GM21367 (cell line): ENCODE measurements around the gene IGF2.

ENCODE experiments used
- ATAC-seq: cut with Tn5 transposase; IDR thresholded peaks from one replicate; pipeline ENCODE4 v1.9.1; 2021; ENCODE audit not compliant: unreplicated experiment

IGF2 gene

DNA sequence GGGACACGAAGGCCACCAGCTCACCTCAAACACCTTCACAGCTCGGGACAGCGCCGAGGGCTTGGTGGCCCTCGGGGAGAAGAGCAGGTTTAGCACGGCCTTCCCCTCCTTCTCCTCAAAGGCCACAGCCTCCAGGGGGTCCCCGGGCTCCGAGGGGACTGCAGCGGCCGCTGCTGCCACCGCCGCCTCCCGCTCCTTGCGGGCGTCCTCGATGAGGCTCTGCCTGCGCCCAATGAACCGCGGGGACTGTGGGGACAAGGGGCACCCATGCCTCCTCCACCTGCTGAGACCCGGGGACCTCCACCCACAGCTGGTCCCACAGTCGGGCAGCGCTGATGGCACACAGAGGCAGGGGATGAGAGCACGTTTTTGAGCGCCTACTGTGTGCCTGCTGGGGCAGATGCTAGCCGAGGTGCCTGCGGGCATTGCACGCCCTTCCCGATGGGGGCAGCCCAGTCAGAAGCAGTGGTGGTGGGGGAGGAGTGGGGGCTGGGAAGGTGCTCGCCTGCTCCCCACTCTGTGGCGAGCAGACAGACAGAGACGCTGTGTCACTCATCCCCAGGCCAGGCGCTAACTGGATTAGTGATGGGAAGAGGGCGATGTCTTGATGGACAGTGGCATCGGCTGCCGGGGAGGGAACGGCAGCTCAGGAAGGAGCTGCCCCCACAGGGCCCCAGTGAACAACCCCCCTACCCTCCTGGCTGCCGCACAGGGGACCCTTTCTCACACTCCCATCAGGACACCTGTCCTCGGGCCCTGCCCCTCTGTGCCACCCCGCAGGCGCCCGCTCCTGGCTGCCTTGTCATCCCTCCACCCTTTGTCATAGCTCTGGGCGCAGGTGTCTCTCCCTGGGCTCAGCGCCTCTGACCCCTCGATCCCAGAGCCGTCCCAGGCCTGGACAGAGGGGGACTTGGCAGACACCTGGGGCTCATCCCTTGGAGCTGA is 30.7 kb upstream of the IGF2 start:
- no peak for ATAC-seq

DNA sequence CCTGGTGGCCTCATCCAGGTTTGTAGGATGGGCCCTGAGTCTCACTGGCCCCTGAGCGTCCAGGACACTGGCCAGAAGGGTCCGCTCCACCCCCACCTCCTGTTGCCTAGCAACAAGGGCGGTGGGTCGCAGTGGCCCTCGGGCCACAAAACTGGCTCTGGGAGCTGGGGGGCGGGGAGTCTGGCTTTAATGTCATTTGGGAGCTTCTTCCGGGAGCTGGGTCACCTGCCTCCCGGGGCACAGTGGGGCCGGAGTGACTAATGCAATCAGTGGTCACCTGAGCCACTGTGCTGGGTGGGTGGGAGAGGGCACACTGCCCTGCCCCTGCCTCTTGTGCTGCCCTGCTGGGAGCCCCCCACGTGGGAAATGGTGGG is 29.8 kb upstream of the IGF2 start:
- no peak for ATAC-seq

DNA sequence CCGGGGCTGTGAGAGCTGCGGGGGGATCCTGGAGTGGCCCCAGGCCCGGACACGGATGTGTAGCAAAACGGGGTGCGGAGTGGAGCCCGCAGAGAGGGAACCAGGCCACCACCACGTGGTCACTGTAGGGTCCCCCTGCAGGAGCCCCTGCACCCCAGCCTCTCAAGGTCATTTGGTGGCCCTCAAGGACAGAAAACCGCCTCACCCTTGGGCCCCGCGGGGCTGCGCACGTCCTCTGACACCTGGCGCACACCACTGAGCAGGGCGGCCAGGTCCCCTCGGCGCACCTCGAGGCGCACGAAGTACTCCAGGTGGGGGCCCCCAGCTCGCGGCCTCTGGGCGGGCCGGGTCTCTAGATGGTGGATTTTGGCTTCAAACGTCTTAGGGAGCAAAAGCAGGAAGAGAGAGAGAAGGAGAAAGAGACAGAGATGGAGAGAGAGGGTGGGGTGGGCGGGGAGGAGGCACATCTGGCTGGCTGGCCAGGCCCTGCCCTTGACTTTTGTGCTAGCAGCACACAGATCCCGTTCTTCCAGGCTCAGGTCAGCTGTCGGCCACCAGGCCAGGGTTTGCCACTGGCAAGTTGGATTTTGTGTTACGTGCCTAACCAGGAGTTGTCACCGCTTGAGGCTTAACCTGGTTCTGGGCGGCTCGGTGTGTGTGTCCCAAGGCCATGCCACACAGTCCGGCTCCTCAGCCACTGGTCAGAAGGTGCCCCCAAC is 29.3 kb upstream of the IGF2 start:
- ATAC-seq, result no peak

DNA sequence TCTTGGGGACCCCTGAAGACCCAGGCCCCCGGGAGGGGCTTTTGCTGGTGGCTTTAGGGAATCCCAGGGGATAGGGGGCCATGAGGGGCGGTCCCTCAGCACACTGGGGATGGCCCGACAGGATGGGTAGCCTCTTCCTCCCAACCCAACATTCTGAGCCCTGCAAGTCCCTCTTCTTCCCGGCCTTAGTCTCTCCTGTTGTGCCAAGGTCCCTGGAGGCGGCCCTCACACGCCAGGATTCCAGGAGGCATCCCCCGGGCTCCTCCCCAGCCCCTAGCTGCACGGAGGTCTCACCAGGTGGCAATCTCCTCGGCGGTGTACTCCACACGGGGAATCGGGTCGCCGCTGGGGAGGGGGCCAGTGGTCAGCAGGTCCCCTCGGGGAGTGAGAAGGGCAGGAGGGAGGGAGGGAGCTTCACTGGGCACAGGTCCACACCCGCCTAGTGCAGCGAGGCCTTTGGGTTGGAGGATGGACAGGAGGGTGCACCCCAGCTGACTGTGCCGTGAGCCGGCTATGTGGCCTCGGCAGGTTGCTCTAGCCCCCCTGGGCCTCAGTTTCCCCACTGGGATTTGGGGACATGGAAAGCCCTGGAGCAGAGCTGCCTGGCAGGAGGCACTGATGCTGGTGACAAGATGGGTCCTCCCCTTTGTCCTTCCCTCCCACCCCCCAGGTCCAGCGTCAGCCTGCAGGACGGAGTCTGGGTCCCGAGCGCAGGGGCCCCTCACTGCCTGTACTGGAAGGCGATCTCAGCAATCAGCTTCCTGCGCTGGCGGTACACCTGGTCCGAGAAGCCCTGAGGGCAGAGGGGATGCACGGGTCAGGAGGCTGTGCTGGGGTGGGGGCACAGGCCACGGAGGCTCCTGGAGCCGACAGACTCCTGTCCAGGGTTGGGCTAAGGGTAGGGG is 28.2 kb upstream of the IGF2 start:
- ATAC-seq, result no peak

DNA sequence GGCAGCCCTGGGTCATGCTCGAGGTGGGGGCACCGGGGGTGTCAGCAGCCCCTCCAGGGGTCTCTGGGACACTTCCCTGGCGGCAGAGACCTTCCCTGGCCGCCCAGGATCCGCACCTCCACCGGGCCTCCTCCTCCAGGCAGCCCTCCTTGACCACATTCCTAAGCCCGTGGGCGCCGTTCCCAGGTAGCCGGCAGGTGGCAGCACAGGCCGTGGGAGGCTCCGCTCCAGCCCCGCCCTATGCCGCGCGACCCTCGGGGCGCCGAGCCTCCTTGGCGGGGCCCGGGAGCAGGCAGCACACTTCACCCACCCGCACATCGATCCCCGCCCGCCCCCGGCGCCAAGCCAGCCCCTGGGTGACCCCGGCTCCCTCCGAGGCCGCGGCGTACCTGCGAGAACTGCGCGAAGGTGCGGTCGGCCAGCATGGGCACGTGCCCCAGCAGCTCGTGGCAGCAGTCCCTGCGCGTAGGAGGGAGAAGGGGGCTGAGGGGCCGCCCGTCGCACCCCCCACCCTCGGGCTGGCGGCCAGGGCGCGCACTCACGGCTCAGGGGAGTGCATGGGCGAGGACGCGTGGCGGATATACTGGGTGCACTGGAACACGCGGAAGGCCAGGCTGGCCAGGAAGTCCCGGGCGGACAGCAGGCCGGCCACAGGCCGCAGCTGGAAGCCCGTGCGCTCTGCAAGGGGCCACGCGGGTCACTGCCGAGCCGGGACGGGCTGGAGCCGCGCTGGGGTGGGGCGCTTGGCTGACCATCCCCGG is 27.1 kb upstream of the IGF2 start:
- no peak for ATAC-seq

DNA sequence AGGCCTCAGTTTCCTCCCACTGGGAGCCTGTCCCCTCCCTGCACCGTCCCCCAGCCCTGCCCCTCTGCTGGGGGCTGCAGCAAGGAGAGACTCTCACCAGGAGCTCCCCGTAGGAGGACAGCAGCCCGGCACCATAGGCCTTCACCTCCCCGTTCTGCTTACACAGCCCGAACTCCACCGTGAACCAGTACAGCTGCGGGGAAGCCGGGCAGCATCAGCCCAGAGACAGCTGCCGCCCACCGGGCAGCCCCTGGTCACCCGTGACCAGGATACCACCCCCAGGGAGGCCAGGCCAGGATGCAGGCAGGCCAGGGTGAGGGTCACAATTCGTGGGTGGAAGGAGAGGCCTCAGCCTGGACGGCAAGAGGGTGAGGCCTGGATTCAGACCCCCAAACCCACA is 26.4 kb upstream of the IGF2 start:
- ATAC-seq, result no peak

DNA sequence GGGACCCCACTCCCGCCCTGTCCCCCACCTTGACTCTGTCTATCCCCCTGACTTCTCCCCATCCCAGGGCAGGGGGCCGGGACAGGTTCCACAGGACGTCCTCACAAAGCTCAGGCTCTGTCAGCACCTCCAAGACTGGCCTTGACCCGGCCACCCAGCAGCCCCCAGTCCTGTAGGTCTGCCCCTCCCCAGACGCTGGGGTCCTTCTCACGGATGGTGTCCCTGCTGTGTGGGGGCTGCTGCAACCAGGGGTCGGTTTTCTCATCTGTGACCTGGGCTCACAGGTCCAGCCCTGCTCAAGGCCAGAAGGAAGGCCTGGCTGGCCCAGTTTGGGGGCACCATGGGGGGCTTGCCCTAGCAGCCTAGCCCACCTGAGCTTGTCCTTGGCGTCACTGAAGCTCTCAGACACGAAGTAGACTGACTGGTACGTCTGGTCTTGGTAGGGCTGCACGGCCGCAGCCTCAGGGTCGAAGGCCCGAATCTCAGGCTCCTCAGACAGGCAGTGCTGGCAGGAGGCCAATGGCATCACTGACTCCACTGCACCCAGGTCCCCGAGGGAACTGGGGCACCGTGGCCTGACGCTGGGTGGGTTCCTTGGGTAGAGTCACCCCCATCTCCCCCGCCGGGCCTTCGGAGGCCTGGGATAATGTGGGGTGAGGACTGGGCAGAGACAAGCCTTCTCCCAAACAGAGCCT is 25.8 kb upstream of the IGF2 start:
- ATAC-seq, result no peak

DNA sequence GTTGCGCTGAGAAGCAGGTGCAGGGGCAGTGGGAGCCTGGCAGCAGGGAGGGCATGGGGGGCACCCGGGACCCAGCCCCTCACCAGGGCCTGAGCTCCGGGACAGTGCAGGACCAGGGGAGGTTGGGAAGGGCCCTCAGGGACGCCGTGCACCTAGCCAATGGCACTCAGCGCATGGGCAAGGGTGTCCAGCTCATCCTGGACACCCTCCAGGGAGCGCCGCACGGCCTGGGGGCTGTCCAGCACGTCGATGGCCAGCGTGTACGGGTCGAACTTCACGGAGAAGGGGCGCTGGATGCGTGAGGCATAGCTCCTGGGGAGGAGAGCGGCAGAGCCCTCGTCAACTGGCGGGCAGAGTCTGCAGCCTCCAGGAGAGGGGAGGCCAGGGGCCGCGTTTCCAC is 24.9 kb upstream of the IGF2 start:
- ATAC-seq, result no peak

DNA sequence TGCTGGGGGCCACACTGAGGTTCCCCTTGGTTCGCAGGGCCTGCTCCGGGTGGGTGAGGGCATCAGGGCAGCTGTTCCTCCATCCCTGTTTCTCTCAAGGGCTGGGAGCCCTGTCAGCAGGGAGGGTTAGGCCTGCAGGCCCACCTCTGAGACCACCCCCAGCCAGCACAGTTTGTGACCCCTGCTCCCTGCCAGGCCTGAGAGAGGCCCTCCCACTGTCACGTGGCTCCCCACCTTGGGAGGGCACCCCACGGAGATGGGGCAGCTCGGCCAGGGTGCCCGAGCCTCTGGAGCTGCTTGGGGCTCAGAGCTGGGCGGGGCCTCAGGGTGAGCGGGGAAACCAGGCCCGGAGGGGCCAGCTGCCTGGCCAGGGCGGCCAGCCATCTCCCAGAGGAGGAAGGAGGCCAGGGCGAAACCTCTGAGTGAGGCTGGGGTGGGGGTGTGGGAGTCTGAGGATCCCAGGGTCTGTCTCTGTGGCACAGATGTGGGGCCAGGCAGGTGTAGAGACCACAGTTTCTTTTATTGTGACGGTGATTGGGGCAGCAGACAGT is 24.3 kb upstream of the IGF2 start:
- ATAC-seq, result no peak

DNA sequence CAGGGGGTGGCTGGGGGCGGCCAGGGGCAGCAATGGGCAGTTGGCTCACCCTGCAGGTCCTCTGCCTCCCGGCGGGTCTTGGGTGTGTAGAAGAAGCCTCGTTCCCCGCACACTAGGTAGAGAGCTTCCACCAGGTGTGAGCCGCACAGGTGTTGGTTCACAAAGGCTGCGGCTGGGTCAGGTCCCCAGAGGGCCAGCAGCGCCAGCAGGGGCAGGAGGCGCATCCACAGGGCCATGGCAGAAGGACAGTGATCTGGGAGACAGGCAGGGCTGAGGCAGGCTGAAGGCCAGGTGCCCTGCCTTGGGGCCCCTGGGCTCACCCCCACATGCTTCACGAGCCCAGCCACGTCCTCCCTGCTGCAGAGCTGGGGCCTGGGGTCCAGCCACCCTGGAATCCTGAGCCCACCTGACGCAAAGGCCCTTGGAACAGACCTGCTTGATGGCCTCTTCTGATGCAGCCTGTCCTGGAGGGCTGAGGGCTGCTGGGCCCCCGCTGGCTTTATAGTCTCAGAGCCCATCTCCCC is 21.6 kb upstream of the IGF2 start, which contains the start of gene INS:
TSS of gene INS (minus strand) at position 474 of the 524 bp plus-strand sequence. CDS start at position 236, 238 bp downstream.
- no peak for ATAC-seq

DNA sequence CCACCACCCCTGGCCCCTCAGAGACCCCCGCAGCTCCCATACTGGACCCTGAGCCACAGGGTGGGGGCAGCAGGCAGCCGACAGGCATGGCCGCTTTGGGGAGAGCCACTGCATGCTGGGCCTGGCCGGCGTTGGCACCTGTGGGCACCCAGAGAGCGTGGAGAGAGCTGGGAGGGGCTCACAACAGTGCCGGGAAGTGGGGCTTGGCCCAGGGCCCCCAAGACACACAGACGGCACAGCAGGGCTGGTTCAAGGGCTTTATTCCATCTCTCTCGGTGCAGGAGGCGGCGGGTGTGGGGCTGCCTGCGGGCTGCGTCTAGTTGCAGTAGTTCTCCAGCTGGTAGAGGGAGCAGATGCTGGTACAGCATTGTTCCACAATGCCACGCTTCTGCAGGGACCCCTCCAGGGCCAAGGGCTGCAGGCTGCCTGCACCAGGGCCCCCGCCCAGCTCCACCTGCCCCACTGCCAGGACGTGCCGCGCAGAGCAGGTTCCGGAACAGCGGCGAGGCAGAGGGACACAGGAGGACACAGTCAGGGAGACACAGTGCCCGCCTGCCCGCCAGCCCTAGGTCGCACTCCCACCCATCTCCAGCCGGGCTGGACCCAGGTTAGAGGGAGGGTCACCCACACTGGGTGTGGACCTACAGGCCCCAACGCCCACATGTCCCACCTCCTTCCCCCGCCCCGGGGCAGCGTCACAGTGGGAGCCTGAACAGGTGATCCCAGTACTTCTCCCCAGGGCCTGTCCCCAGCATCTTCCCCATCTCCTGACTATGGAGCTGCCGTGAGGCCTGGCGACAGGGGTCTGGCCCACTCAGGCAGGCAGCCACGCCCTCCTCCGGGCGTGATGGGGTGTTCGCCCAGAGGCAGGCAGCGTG is 20.6 kb upstream of the IGF2 start:
- no peak for ATAC-seq

DNA sequence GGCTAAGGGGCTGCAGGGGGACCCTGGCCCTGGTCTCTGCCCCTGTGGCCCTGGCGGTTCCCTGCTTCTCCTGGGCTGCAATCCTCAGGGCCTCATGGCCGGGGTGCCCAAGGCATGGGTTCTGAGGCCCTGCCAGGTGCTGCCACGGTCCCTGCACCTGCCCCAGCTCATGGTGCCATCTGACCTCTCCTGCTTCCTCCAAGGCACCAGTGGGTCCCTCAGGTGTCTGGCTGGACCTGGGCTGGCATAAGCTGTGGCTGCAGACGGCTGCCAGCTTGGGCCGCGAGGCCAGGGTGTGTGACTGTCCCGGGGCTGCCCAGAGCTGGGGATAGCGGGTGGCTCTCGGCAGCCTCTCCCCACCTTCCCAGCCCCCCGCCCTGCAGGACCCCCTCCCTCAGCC is 19.8 kb upstream of the IGF2 start:
- no peak for ATAC-seq

DNA sequence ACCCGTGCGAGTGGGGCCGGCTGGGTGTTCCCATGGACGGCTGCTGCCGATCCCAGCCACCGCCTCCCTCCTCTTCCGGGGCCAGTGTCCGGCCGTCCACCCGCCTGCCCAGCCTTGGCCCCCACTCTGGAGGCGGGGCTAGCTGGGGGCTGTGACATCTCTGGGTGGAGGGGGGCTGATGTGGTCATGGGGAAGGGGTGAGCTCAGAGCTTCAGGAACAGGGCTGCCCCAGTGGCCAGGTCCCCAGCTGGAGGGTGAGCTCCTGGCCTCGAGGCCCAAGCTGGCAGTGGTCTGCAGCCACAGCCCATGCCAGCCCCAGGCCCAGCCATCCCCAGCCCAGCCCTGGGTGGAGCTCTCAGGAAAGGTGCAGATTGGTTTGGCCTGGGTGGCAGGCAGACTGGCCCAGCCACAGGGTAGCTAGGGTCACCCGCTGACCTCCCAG is 19.1 kb upstream of the IGF2 start:
- no peak for ATAC-seq

DNA sequence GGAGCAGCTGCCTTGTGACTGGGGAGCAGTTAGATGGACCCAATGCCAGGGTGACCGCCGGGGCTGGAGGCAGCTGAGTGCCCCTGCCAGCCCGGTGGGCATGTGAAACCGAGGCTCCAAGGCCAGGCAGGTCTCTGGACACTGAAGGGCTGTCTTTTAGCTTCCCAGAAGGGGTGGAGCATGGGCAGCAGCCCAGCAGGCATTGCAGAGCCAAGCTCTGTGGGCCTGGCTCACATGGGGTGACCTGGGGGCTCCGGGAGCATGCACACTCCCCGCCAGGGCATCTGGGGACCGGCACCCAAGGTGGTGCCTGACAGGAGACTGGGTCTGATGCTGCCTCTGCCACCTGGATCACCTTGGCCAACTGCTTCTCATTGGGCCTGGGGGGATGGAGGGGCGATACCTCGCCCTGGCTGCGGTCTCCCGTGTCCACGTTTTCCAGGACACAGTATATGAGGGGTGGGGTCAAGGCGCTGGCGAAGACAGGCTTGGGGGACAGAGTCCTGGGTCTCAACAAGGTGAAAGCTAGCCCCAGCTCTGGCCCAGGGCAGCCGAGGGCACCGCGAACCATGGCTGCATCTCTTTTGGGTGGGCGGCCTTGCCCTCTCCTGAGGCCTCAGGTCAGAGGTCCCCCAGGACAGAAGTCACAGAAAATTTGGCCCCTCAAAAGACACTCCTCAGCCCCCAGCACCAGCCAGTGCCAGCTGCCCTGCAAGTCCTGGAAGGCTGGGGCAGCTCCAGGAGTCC is 18.3 kb upstream of the IGF2 start:
- no peak for ATAC-seq

DNA sequence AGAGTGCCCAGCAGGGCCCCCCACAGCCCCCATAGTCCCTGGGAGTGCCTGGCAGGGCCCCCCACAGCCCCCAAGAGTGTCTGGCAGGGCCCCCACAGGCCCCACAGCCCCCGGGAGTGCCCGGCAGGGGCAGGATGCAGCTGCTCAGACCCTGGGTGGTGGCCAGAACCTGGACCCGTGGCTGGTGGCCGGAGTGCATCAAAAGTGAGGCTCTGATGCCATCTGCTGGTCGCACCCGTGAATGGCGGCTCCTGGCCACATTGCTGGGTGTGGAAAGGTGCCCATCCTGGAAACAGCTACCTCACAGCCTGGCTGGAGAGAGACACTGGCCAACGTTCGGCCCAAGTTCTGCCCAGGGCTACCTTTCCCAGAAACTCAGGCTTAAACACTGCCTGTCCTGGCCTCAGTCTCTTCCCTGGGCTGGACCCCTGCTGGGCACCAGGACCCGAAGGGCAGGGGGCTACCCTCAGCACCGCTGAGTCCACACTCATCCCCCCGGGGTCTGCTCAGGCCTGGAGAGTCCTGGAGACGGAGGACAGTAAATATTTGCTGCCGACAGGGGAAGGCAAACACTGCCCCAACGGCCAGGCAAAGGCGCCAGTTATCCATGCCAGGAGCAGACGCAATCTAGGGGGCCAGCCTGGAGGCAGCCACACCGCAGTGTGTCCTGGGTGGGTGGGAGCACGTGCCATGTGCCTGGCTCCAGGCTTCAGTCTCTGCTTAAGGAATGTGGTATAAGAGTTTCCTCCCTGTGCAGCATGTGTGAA is 17.4 kb upstream of the IGF2 start:
- no peak for ATAC-seq

DNA sequence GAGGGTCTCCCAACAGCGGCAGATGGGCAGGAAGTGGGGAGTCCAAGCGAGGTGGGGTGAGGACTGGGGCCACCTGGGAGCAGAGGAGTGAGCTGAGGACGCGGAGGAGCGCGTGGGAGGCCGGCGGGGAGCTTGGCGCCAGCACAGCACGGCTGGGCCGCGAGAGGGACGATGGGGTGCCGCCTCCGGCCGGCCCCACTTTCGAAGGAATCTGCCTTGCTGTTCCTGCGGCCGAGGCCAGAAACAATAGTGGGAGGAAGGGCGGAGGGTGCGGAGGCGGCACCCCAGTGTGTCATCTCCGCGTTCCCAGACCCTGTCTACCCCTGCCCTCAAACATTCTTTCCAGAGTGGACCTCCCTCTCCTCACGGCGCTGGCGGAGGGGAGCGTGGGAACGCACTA is 16.3 kb upstream of the IGF2 start:
- no peak for ATAC-seq

DNA sequence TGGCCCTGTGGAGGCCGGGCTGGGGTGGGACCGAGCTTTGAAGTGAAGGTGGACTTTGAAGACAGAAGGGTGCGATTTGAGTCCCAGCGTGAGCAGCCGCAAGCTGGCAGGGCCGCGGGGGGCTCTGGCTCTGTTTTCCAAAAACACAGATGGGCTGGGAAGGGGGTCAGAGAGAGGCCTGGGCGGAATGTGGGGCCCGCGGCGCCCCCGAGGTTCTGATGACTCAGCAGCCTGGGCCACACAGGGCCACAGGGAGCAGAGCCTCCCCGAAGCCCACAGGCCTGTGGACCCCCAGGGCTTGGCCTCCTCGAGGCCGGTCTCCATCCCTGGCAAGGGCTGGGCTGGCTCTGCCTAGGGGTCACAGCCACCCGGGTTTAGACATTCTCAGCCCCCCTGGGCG is 15.7 kb upstream of the IGF2 start:
- no peak for ATAC-seq
